ENCODE measurements around the gene MIER1. TPM values are rescaled to one million over a fixed set of nuclear protein-coding genes. Genes with fewer than 3 reads are reported as not detected.

The MIER1 gene
- total RNA-seq, 1 experiment from 2014 or later = 33.7 TPM

- ChIA-PET CTCF (no interaction called here), POLR2A (no interaction called here)
- in situ Hi-C loops (cut with HindIII; ENCODE audit: low pct_unique_long_range_greater_than_20kb, low sequenced_read_pairs) = no loop called here
- Histone ChIP-seq H3K4me3 (ENCODE audit: low read depth in 2 of 2, low read length in 2 of 2) (no peak overlapping the region), H3K27ac (ENCODE audit: low read length) (no peak overlapping the region), H3K4me1 (ENCODE audit: control insufficient read depth, insufficient read depth, low read length) (no peaks in the 10 kb centered on the region), H3K36me3 (ENCODE audit: control insufficient read depth, insufficient read depth, low read length) (no peaks in the 10 kb centered on the region), H3K9me3 (ENCODE audit: control insufficient read depth, insufficient read depth, low read depth, low read length) (no peaks in the 10 kb centered on the region), H3K27me3 (ENCODE audit: control insufficient read depth, insufficient read depth, low read length) (no peaks in the 10 kb centered on the region)
- ATAC-seq (no peak), DNase-seq (ENCODE audit: low read depth, low spot score) (no peak)
- TF ChIP-seq CTCF (IDR thresholded peaks at IDR 0.05) = no peak
- TF ChIP-seq, protein P1, sequence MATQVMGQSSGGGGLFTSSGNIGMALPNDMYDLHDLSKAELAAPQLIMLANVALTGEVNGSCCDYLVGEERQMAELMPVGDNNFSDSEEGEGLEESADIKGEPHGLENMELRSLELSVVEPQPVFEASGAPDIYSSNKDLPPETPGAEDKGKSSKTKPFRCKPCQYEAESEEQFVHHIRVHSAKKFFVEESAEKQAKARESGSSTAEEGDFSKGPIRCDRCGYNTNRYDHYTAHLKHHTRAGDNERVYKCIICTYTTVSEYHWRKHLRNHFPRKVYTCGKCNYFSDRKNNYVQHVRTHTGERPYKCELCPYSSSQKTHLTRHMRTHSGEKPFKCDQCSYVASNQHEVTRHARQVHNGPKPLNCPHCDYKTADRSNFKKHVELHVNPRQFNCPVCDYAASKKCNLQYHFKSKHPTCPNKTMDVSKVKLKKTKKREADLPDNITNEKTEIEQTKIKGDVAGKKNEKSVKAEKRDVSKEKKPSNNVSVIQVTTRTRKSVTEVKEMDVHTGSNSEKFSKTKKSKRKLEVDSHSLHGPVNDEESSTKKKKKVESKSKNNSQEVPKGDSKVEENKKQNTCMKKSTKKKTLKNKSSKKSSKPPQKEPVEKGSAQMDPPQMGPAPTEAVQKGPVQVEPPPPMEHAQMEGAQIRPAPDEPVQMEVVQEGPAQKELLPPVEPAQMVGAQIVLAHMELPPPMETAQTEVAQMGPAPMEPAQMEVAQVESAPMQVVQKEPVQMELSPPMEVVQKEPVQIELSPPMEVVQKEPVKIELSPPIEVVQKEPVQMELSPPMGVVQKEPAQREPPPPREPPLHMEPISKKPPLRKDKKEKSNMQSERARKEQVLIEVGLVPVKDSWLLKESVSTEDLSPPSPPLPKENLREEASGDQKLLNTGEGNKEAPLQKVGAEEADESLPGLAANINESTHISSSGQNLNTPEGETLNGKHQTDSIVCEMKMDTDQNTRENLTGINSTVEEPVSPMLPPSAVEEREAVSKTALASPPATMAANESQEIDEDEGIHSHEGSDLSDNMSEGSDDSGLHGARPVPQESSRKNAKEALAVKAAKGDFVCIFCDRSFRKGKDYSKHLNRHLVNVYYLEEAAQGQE (IDR thresholded peaks at IDR 0.05; ENCODE audit: insufficient read depth in 1 of 2, low read depth in 2 of 2, low read length in 1 of 2) = no peak
- TF ChIP-seq TCF7L2 (IDR thresholded peaks at IDR 0.05; ENCODE audit: low read depth, low read length) = no peak
- no peak for TF ChIP-seq POLR2AphosphoS5 (IDR thresholded peaks at IDR 0.05; ENCODE audit: low read depth, low read length)
- TF ChIP-seq SIN3A (IDR thresholded peaks at IDR 0.05; ENCODE audit: borderline replicate concordance, insufficient read depth, low read depth, low read length) = no peak
- no TSS peak for BruUV-seq (replicated peaks)
- intact Hi-C loops (cut with micrococcal nuclease; ENCODE audit: unreplicated experiment) = no loop called here
Measured at GRCh38 chr1:67004176-67004575, 79.4 kb downstream of the MIER1 start.

- no peak overlapping the region for H3K4me3 ChIP-seq (ENCODE audit: low read depth in 2 of 2, low read length in 2 of 2)
- no peak overlapping the region for H3K27ac ChIP-seq (ENCODE audit: low read length)
- ChIA-PET CTCF (no interaction called here), POLR2A (no interaction called here)
- no peaks in the 10 kb centered on the region for H3K27me3 ChIP-seq (ENCODE audit: control insufficient read depth, insufficient read depth, low read length)
- no TSS peak for BruUV-seq (replicated peaks)
- H3K9me3 ChIP-seq (ENCODE audit: control insufficient read depth, insufficient read depth, low read depth, low read length) = no peaks in the 10 kb centered on the region
- in situ Hi-C loops (cut with HindIII; ENCODE audit: low pct_unique_long_range_greater_than_20kb, low sequenced_read_pairs) = no loop called here
- TF ChIP-seq SIN3A (IDR thresholded peaks at IDR 0.05; ENCODE audit: borderline replicate concordance, insufficient read depth, low read depth, low read length) = no peak
- TF ChIP-seq CTCF (IDR thresholded peaks at IDR 0.05) = no peak
- TF ChIP-seq, protein P1 (IDR thresholded peaks at IDR 0.05; ENCODE audit: insufficient read depth in 1 of 2, low read depth in 2 of 2, low read length in 1 of 2) = no peak
- no peak for TF ChIP-seq POLR2AphosphoS5 (IDR thresholded peaks at IDR 0.05; ENCODE audit: low read depth, low read length)
- no peak for TF ChIP-seq TCF7L2 (IDR thresholded peaks at IDR 0.05; ENCODE audit: low read depth, low read length)
- no peaks in the 10 kb centered on the region for H3K4me1 ChIP-seq (ENCODE audit: control insufficient read depth, insufficient read depth, low read length)
- intact Hi-C loops (cut with micrococcal nuclease; ENCODE audit: unreplicated experiment) = no loop called here
- no peaks in the 10 kb centered on the region for H3K36me3 ChIP-seq (ENCODE audit: control insufficient read depth, insufficient read depth, low read length)
- ATAC-seq (no peak), DNase-seq (ENCODE audit: low read depth, low spot score) (no peak)
Measured at GRCh38 chr1:67005068-67005467, 80.3 kb downstream of the MIER1 start.
